Measurements from ENCODE around the gene HIVEP1.

The HIVEP1 gene

DNA sequence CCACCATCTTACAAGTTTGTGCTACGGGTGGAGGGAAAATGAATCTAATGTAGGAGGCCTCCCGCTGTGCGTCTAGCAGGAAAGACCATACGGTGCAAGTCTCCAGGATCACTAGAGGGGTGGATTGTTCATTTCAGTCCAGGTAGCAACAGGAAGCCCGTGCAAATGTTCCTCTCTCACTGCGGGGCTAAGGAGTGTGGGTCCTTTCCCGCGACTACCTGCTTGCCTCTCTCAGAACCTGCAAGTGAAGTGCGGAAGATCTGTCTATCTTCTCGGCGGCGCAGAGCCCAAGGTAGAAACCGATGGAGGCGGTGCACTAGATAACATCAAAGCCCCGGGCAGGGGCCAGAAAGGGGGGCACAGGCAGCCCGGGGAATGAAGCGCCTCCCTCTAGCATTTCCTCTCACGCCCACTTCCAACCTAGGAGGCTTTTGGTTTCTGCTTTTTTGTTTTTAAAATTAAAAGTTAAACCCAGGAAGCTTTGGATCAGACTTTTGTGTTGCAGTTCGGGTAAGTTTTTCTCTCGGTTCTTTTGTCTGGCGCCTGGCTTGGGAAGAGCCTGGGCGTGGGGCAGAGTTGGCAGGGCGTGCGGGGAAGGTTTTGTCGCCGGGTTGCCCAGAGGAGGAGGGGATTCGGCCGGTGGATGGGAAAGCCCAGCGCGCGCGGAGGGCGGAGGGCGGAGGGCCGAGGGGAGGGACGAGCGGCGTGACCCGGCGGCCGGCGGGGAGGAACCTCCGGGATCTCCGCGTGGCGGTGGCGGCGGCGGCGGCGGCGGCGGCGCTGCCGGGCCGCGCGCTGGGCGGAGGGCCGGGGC, 3.5 kb upstream of the HIVEP1 start:
- peak overlapping the region; percentile 99 for H3K27ac Mint-ChIP-seq
- H3K4me3 Mint-ChIP-seq, result peak overlapping the region; percentile 92
- DNase-seq (ENCODE audit: low spot score in 2 of 2) (peak; percentile 61 to 90), ATAC-seq (peak; percentile 46)
- H3K9me3 Mint-ChIP-seq, result no peaks in the 10 kb centered on the region
- peaks cover 30% of the 10 kb centered on the region for H3K36me3 Mint-ChIP-seq
- H3K4me1 Mint-ChIP-seq, result peaks cover 25% of the 10 kb centered on the region

DNA sequence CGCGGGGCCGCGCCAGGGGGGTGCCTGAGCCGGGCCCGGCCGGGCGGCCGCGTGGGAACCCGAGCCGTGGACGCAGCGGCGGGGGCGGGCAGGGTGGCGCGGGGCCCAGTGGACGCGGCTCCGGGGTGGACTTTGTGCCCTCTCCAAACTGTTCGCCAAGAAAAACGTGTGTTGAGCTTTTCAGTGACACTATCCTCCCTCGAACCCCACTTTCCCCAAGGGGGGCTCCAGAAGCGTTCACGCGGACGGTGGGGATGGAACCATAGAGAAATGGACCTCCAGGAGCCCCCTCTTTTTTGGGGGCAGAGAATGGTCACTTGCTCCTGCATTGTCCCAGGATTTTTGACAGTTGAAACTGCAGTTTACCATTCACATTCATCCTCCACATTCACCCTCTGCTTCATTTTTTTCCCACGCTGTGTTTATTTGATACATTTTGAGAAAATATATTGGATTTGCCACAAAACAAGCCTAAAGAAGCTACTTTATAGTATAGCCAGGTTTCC, 2.9 kb upstream of the HIVEP1 start:
- peaks cover 27% of the 10 kb centered on the region for H3K4me1 Mint-ChIP-seq
- ATAC-seq (no peak), DNase-seq (ENCODE audit: low spot score in 2 of 2) (no peak)
- peak overlapping the region; percentile 92 for H3K4me3 Mint-ChIP-seq
- peak overlapping the region; percentile 99 for H3K27ac Mint-ChIP-seq
- no peaks in the 10 kb centered on the region for H3K9me3 Mint-ChIP-seq
- H3K36me3 Mint-ChIP-seq, result peaks cover 32% of the 10 kb centered on the region

DNA sequence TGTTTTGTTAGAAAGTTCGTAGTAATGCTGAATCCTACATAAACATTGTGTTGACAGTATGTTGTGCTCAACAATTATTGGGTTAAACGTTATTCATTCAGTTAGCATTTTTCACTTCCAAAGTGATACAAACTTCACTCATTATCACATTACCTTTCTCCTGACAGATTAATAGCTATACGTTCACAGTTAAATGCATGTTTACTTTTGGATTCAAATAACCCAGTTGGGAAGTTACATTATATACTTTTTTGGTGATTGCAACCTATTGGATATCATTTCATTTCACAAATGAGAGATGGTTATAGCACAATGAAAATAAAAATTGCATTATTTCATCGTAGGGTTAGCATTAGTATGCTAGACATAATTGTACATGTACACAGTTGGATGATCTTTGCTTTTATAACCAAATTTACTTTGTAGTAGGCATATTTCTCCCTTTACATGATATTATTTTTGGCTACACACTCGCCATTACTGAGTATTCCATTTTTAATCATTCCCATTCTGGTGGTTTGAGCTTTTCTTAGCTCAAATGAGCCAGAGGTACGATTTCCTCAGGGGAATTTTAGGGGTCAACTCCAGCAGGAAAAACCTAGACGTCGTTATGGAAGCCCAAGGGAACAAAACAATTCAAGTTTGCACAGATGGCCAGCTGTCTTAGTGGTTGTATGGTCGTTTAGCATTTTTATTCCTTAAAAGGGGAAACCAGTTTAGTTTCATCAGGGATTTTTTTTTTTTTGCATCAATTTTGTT, 2.1 kb upstream of the HIVEP1 start:
- Mint-ChIP-seq H3K27ac (peak overlapping the region; percentile 99), H3K36me3 (peaks cover 39% of the 10 kb centered on the region), H3K4me3 (peak overlapping the region; percentile 92), H3K9me3 (no peaks in the 10 kb centered on the region), H3K4me1 (peaks cover 35% of the 10 kb centered on the region)
- ATAC-seq, result no peak
- no peak for DNase-seq (ENCODE audit: low spot score in 2 of 2)

DNA sequence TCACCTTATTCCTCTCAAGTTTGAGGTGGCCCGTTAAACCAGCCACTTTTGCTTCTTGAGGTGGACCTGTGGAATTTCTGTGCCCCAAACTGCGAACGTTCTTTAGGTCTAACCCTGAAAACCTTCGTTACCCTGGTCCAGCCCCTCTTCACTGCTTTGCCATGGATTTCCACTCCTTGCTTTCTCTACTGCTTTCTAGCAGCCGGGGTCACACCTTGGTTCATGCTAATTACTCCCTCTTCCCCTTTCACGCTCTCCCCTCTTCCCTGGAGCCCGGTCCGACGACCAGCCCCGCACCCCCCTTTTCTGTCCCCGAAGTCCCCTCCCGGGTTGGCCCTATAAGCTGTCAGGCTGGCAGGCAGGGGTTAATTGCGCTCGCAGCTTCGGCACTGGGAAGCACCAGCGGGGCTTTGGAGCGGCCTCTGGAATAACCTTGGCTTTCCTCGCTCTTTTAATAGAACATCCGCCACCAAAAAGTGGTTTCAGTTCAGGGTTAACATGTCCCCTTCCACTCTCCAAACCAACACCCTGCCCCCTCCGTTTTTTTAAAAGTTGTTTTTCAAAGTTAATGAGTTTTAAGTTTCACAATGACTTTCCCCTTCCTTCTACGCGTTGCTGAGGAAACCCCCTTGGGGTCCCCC, 1.4 kb upstream of the HIVEP1 start:
- peaks cover 39% of the 10 kb centered on the region for H3K4me1 Mint-ChIP-seq
- no peaks in the 10 kb centered on the region for H3K9me3 Mint-ChIP-seq
- H3K4me3 Mint-ChIP-seq, result peak overlapping the region; percentile 92
- DNase-seq (ENCODE audit: low spot score in 2 of 2), result peak; percentile 46 to 87
- H3K27ac Mint-ChIP-seq, result peak overlapping the region; percentile 99
- peak; percentile 65 for ATAC-seq
- H3K36me3 Mint-ChIP-seq, result peaks cover 46% of the 10 kb centered on the region

DNA sequence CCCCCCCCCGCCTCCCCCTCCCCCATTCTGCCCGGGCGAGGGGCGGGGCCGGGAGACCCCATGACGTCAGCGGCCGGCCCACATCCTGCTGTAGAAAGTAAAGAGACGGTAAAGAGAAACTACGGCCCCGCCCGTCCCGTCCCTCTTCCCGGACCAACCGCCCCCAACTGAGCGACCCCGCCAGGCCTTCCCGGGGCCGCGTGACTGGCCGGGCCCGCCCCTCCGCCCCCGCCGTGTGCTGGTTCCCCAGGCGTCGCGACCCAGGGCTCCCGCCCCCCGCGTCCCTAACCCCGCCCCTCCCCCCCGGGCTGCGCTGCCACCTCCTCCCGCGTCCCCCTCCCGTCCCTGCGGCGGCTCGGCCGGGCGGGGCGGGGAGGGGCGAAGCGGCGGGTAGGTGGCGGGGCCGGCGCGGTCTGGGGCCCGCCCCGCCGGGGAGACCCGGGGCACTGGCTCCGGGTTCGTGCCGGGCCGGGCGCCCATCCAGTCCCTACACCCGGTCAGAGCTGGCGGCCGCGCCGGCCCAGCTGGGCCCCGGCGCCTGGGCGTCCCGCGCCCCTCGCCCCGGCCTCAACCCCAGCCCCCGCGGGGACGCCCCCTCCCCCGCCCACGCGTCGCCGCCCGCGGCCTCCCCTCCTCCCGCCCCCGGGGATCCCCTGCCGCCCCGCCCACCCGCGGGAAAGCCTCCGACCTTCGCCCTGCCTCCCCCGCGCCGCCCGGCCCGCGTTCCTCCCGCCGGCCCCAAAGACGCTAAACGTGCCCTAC, 655 bp upstream of the HIVEP1 start:
- H3K36me3 Mint-ChIP-seq, result peaks cover 53% of the 10 kb centered on the region
- peak overlapping the region; percentile 92 for H3K4me3 Mint-ChIP-seq
- H3K9me3 Mint-ChIP-seq, result no peaks in the 10 kb centered on the region
- peaks cover 39% of the 10 kb centered on the region for H3K4me1 Mint-ChIP-seq
- peak overlapping the region; percentile 99 for H3K27ac Mint-ChIP-seq
- DNase-seq (ENCODE audit: low spot score in 2 of 2), result peak; percentile 83 to 95
- peak; percentile 87 for ATAC-seq

DNA sequence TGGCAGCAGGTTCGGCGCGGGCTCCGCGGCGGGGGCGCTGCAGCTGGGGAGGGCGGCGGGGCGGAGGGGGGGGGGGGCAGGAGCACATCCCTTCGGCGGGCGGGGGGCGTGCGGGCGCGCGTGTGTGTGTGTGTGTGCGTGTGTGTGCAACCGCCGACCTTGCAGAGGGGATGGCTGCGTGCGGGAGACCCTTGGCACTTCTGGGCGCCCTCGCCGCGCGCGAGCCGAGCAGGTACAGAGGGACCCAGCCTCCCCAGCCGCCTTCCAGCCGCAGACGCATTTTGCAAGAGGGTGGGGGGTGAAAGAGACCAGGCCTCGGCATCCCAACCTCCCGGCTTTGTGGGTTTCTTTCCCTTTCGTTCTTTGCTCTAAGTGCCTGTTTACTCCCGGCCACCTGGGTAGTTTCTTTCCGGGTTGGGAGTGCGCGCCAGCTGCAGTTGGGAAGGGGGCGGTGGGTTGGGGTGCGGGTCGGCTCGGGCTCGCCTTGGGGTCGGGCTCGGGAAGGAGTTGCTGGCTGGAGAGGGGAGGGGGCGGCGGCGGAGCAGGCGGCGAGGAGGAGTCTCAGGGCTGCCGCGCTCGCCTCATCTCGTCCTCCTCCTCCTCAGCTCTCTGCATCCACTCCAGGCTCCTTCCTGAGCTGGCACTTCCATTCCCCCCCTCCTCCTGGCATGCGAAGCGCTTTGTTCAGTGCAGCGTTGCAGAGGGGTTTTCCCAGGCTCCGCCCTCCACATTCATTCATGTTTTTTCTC, 620 bp downstream of the HIVEP1 start:
- no peaks in the 10 kb centered on the region for H3K9me3 Mint-ChIP-seq
- H3K27ac Mint-ChIP-seq, result peak overlapping the region; percentile 97
- H3K4me3 Mint-ChIP-seq, result peak overlapping the region; percentile 91
- peak; percentile 35 for ATAC-seq
- peaks cover 65% of the 10 kb centered on the region for H3K36me3 Mint-ChIP-seq
- peak; percentile 35 to 82 for DNase-seq (ENCODE audit: low spot score in 2 of 2)
- H3K4me1 Mint-ChIP-seq, result peaks cover 40% of the 10 kb centered on the region

DNA sequence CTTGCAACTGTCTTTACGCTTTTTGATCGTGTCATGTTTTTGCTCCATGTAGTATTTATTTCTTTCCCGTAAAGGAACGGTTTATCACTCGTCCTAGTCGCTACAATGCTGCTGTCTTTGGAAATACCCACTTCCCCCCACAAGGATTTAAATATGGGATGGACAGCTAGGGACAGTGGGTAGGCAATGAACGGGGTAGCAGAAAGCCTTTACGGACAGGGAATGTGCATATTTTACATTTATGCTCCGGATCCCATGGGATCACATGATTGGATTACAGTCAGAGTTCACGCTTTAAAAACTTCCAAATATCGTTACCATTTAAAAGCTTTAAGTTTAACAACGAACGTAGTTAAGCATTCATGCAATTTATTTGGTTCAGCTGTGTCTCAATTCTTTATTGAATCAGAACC, 1.2 kb downstream of the HIVEP1 start:
- peaks cover 36% of the 10 kb centered on the region for H3K4me1 Mint-ChIP-seq
- no peaks in the 10 kb centered on the region for H3K9me3 Mint-ChIP-seq
- ATAC-seq, result no peak
- H3K27ac Mint-ChIP-seq, result peak overlapping the region; percentile 97
- DNase-seq (ENCODE audit: low spot score in 2 of 2), result no peak
- H3K4me3 Mint-ChIP-seq, result peak overlapping the region; percentile 91
- H3K36me3 Mint-ChIP-seq, result peaks cover 67% of the 10 kb centered on the region

DNA sequence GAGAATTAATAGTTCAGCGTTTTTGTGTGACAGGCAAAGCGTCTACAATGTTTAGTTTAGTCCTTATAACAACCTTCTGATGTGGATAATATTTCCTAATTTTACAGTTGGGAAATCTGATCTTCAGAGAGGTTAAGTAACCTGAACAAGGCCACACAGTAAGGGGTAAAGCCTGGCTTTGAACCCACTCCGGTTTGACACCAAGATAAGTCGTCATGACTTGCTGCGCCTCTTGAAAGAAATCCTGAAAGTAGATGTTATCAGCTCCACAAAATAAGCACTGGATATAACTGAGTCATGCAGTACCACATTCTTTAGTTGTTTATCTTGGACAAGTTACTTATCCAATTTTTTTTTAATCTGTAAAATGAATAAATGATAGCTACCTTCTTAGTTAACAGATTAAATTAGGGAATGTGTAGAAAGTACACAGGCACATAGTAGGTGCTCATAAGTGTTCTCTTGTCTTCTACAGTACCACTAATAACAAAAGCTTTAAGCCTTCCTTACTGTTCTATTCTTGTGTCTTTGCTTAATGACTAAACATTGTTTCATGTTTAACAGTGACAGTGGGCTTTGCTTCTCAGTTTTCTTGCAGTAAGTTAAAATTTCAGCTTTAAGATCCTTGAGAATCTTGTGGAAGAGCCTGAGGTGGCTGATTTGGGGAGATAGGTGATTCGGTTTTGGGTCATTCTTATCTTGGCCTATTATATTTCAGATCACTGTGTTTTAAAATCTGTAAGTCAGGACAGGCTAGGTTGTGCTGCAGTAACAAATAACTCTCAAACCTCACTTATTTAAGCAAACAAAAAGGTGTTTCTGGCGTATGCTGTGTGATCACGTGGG, 2.1 kb downstream of the HIVEP1 start:
- Mint-ChIP-seq H3K4me3 (peak overlapping the region; percentile 91), H3K27ac (no peak overlapping the region), H3K4me1 (peaks cover 42% of the 10 kb centered on the region), H3K36me3 (peaks cover 68% of the 10 kb centered on the region), H3K9me3 (no peaks in the 10 kb centered on the region)
- no peak for ATAC-seq
- no peak for DNase-seq (ENCODE audit: low spot score in 2 of 2)

DNA sequence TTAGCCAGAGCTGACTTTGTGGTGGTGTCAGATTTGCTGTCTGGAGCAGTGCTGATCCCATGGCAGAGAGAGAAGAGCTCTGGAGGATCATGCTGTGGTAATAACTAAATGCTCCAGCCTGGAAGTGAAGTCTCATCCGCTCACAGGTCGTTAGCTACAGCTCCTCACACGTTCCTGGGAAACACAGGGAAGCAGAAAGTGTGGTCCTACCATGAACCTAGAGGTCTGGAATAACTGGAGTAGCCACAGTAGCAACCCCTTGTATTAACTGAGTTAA, 2.7 kb downstream of the HIVEP1 start:
- Mint-ChIP-seq H3K4me3 (no peak overlapping the region), H3K36me3 (peaks cover 74% of the 10 kb centered on the region), H3K4me1 (peaks cover 42% of the 10 kb centered on the region), H3K27ac (no peak overlapping the region), H3K9me3 (no peaks in the 10 kb centered on the region)
- ATAC-seq (no peak), DNase-seq (ENCODE audit: low spot score in 2 of 2) (no peak)

DNA sequence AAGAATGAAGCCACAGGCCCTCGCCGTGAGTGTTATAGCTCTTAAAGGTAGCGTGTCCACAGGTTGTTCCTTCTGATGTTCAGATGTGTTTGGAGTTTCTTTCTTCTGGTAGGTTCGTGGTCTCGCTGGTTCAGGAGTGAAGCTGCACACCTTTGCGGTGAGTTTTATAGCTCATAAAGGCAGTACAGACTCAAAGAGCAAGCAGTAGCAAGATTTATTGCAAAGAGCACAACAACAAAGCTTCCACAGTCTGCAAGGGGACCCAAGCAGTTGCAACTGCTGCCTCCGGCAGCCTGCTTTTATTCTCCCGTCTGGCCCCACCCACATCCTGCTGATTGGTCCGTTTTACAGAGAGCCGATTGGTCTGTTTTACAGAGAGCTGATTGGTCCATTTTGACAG, 5.2 kb downstream of the HIVEP1 start:
- ATAC-seq (no peak), DNase-seq (ENCODE audit: low spot score in 2 of 2) (no peak)
- no peaks in the 10 kb centered on the region for H3K9me3 Mint-ChIP-seq
- H3K27ac Mint-ChIP-seq, result no peak overlapping the region
- H3K4me1 Mint-ChIP-seq, result peaks cover 52% of the 10 kb centered on the region
- no peak overlapping the region for H3K4me3 Mint-ChIP-seq
- peaks cover 86% of the 10 kb centered on the region for H3K36me3 Mint-ChIP-seq

DNA sequence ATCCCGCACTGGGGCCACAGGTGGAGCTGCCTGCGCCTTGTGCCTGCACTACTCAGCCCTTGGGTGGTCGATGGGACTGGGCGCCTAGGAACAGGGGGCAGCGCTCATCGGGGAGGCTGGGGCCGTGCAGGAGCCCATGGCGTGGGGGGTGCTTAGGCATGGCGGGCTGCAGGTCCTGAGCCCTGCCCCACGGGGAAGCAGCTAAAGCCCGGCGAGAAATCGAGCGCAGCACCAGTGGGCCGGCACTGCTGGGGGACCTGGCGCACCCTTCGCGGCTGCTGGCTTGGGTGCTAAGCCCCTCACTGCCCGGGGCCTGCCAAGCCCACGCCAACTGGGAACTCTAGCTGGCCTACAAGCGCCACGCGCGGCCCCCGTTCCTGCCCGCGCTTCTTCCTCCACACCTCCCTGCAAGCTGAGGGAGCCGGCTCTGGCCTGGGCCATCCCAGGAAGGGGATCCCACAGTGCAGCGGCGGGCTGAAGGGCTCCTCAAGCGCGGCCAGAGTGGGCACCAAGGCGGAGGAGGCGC, 5.8 kb downstream of the HIVEP1 start:
- peaks cover 50% of the 10 kb centered on the region for H3K4me1 Mint-ChIP-seq
- DNase-seq (ENCODE audit: low spot score in 2 of 2), result no peak
- no peaks in the 10 kb centered on the region for H3K9me3 Mint-ChIP-seq
- peaks cover 86% of the 10 kb centered on the region for H3K36me3 Mint-ChIP-seq
- no peak for ATAC-seq
- H3K4me3 Mint-ChIP-seq, result no peak overlapping the region
- H3K27ac Mint-ChIP-seq, result no peak overlapping the region

DNA sequence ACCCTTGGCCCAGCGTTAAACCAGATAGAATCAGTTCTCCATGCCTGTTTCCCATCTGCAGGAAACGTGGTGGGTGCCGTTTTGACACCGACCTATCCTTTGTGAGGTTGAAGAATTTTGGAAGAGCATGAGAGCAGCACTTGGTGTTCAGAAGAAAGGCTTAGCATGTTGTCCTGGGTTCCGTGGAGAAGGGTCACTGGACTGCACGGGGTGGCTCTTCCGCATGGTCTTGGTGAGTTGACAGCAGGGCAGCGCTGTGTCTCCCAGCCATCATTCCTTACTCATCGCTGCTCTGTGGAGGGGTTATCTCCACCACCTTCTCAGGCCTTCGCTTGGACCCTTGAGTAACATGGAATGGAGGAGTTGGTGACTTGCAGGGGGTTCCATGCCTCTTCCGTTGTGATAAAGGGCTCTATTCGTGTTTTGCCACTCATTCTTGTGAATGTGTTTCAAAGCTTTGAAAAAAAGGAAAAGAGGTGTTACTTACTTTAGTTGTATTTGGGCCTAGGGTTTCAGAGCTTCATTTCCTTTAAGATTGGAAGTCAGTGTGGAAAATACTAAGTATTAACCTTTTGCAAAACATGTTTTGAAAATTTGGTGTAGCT, 8.2 kb downstream of the HIVEP1 start:
- H3K36me3 Mint-ChIP-seq, result peaks cover 83% of the 10 kb centered on the region

DNA sequence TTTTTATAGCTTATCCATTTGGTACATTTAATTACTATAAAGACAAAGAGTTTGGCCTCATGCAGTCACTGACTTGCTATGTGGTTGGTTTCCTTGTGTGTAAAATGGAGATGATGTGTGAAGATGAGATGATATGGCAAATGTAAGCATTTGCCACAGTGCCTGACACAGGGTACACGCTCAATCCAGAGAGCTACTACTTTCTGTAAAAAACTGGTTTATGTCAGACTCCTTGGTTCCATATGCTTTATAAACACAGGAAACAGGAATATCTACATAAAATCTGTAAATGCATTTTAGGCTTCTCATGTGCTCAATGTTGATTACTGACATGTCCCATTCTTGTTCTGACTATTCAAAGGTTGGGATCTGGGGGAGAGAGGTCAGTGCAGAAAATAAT, 10.4 kb downstream of the HIVEP1 start:
- Mint-ChIP-seq H3K4me3 (no peak overlapping the region), H3K27ac (no peak overlapping the region), H3K36me3 (peaks cover 76% of the 10 kb centered on the region), H3K9me3 (no peaks in the 10 kb centered on the region), H3K4me1 (peaks cover 39% of the 10 kb centered on the region)
- ATAC-seq, result no peak
- no peak for DNase-seq (ENCODE audit: low spot score in 2 of 2)

More for the DNA sequence above, 8.2 kb downstream of the HIVEP1 start:
- ATAC-seq (no peak), DNase-seq (ENCODE audit: low spot score in 2 of 2) (no peak)
- H3K9me3 Mint-ChIP-seq, result no peaks in the 10 kb centered on the region
- H3K4me3 Mint-ChIP-seq, result no peak overlapping the region
- no peak overlapping the region for H3K27ac Mint-ChIP-seq
- peaks cover 38% of the 10 kb centered on the region for H3K4me1 Mint-ChIP-seq
